Sigmoid colon (tissue), 7 donors: ENCODE data around the gene NXN. TPM values are rescaled to one million over a fixed set of nuclear protein-coding genes. Genes with fewer than 3 reads are reported as not detected.
A peak's percentile ranks its signal among the peaks of the same experiment; 100 is the strongest.

Experiments
- DNase-seq: peaks from one replicate; pipeline ENCODE4 v3.0.0-alpha.2; 2019
- H3K27ac ChIP-seq, 4 donors: fragments of 200-600 bp; sonication (generic); one replicate each; pipeline ENCODE4 v1.5.1; 2016 to 2019; ENCODE audit warnings: mild to moderate bottlenecking in 1 of 4
- H3K27me3 ChIP-seq, 3 donors: fragments of 200-600 bp; sonication (generic); one replicate each; pipeline ENCODE4 v1.5.1; 2019; ENCODE audit warnings: mild to moderate bottlenecking in 1 of 3
- H3K36me3 ChIP-seq, 4 donors: fragments of 200-600 bp; sonication (generic); one replicate each; pipeline ENCODE4 v1.5.1; 2016 to 2019
- H3K4me1 ChIP-seq, 4 donors: fragments of 200-600 bp; sonication (generic); one replicate each; pipeline ENCODE4 v1.5.1; 2017 to 2019
- H3K4me3 ChIP-seq, 4 donors: fragments of 200-600 bp; sonication (generic); one replicate each; pipeline ENCODE4 v1.5.1; 2017 to 2019; ENCODE audit warnings: mild to moderate bottlenecking in 2 of 4, moderate library complexity in 1 of 4
- H3K9me3 ChIP-seq, 4 donors: fragments of 200-600 bp in 3 of 4; sonication (generic) in 3 of 4; one replicate each; pipeline versions ENCODE4 v1.5.1 to v1.6.1; 2013 to 2019
- EP300 ChIP-seq, 4 donors: sonication (generic); formaldehyde crosslinking; IDR thresholded peaks; one replicate each; pipeline ENCODE4 v1.6.1; 2017; ENCODE audit warnings: antibody characterized with exemption in 4 of 4
- POLR2A ChIP-seq, 2 donors: fragments of 450-650 bp; IDR thresholded peaks; one replicate each; pipeline ENCODE4 v1.6.1; 2016; ENCODE audit warnings: antibody characterized with exemption in 2 of 2, mild to moderate bottlenecking in 2 of 2, moderate library complexity in 2 of 2
- POLR2AphosphoS5 ChIP-seq, 4 donors: sonication (generic); formaldehyde crosslinking; IDR thresholded peaks; one replicate each; pipeline ENCODE4 v1.6.1; 2017; ENCODE audit warnings: antibody characterized with exemption in 4 of 4
- WGBS, 2 donors: extraction: QIAGEN DNeasy Blood & Tissue Kit; methylation state at CpG; one replicate each; pipeline ENCODE4 v1.1.7; 2013; 5-methylcytosine and 5-hydroxymethylcytosine counted together
- intact Hi-C: fragments of 100-400 bp; cut with DNase I; formaldehyde crosslinking; loops from one replicate; pipeline ENCODE4 v1.15.1; 2023
- polyA plus RNA-seq, 3 donors: library from polyadenylated mRNA; stranded (reverse); fragments of 200-250 nt; gene quantifications; one replicate each; pipeline ENCODE4 v1.2.3, GENCODE V29; 2013
- total RNA-seq, 4 donors: library from RNA; depleted of rRNA; stranded (reverse); fragments of >200 nt; gene quantifications; one replicate each; pipeline ENCODE4 v1.1.0, GENCODE V29; 2016
- TF ChIP-seq, protein P1 (sequence below), 4 experiments: fragments of 450-650 bp in 3 of 4; fragments of 200-600 bp in 1 of 4; IDR thresholded peaks; one replicate each; pipeline ENCODE4 v1.5.1; 2016 to 2019; ENCODE audit warnings: antibody characterized with exemption in 4 of 4, mild to moderate bottlenecking in 3 of 4, moderate library complexity in 2 of 4
- donor health status: healthy with polysubstance abuse.
- donor health status: Bipolar disorder and iron deficiency.
- donor health status: healthy.

The NXN gene
- total and polyA plus RNA-seq, 7 donors = 1.4 to 75.9 (median 50.4) TPM

- no peak for DNase-seq
- Histone ChIP-seq H3K9me3 (no peaks in the 10 kb centered on the region), H3K27me3 (no peaks in the 10 kb centered on the region), H3K27ac (peak overlapping the region; percentile 18 to 81 (median 74)), H3K36me3 (peaks cover 0 to 6% (median 0%) of the 10 kb centered on the region in 4 donors), H3K4me1 (peaks cover 0 to 86% (median 75%) of the 10 kb centered on the region in 4 donors), H3K4me3 (no peak overlapping the region)
- no peak for TF ChIP-seq POLR2AphosphoS5 (IDR thresholded peaks at IDR 0.05)
- no peak for TF ChIP-seq POLR2A (IDR thresholded peaks at IDR 0.05)
- TF ChIP-seq EP300 (IDR thresholded peaks at IDR 0.05) = no peak
- TF ChIP-seq, protein P1, sequence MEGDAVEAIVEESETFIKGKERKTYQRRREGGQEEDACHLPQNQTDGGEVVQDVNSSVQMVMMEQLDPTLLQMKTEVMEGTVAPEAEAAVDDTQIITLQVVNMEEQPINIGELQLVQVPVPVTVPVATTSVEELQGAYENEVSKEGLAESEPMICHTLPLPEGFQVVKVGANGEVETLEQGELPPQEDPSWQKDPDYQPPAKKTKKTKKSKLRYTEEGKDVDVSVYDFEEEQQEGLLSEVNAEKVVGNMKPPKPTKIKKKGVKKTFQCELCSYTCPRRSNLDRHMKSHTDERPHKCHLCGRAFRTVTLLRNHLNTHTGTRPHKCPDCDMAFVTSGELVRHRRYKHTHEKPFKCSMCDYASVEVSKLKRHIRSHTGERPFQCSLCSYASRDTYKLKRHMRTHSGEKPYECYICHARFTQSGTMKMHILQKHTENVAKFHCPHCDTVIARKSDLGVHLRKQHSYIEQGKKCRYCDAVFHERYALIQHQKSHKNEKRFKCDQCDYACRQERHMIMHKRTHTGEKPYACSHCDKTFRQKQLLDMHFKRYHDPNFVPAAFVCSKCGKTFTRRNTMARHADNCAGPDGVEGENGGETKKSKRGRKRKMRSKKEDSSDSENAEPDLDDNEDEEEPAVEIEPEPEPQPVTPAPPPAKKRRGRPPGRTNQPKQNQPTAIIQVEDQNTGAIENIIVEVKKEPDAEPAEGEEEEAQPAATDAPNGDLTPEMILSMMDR (IDR thresholded peaks at IDR 0.05) = no peak
- intact Hi-C loops = no loop called here
- 75% methylated on average over 9 of the region's 9 CpGs for WGBS, 2 donors
These were observed 118.2 kb downstream of the NXN start for GRCh38 chr17:861364-861763.

- Histone ChIP-seq H3K4me3 (no peak overlapping the region), H3K36me3 (peaks cover 0 to 6% (median 0%) of the 10 kb centered on the region in 4 donors), H3K27ac (peak overlapping the region; percentile 18 to 81 (median 74)), H3K9me3 (no peaks in the 10 kb centered on the region), H3K4me1 (peaks cover 0 to 83% (median 72%) of the 10 kb centered on the region in 4 donors), H3K27me3 (no peaks in the 10 kb centered on the region)
- whole genome bisulfite sequencing, 2 donors = 67 to 83% methylated on average over 5 of the region's 5 CpGs
- no peak for DNase-seq
- intact Hi-C loops = no loop called here
- TF ChIP-seq, protein P1 (IDR thresholded peaks at IDR 0.05) = no peak
- TF ChIP-seq POLR2A (IDR thresholded peaks at IDR 0.05) (no peak), EP300 (IDR thresholded peaks at IDR 0.05) (no peak), POLR2AphosphoS5 (IDR thresholded peaks at IDR 0.05) (no peak)
These were observed 118.8 kb downstream of the NXN start for GRCh38 chr17:860805-861204.

DNA sequence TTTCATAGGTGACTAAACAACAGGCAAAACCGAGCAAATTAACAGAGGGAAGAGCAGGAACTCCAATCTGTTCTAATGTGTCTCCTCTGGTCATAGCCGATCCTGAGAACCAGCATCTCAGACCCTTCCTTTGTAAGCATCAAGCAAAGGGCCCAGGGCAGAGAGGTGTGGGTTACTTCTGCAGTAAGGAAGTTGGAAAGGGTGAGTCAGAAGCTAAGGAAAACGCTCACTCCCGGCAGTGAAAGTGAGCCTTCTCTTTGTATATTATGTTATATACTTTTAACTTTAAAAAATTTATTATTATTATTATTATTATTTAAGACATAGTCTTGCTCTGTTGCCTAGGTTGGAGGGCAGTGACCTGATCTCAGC, 119.8 kb downstream of the NXN start:
- Histone ChIP-seq H3K36me3 (peaks cover 0 to 6% (median 0%) of the 10 kb centered on the region in 4 donors), H3K27ac (peak overlapping the region; percentile 61 to 87 (median 80)), H3K4me3 (no peak overlapping the region), H3K9me3 (no peaks in the 10 kb centered on the region), H3K4me1 (peaks cover 0 to 81% (median 69%) of the 10 kb centered on the region in 4 donors), H3K27me3 (no peaks in the 10 kb centered on the region)
- intact Hi-C loops = no loop called here
- WGBS, 2 donors = 62 to 70% methylated on average over 4 of the region's 4 CpGs
- DNase-seq = no peak
- TF ChIP-seq POLR2A (IDR thresholded peaks at IDR 0.05) (no peak), EP300 (IDR thresholded peaks at IDR 0.05) (no peak), POLR2AphosphoS5 (IDR thresholded peaks at IDR 0.05) (no peak)
- TF ChIP-seq, protein P1 (IDR thresholded peaks at IDR 0.05) = no peak

GRCh38 chr17:859061-859823, 120.3 kb downstream of the NXN start:
- intact Hi-C loops = no loop called here
- WGBS, 2 donors = 63 to 72% methylated on average over 20 of the region's 20 CpGs
- Histone ChIP-seq H3K36me3 (peaks cover 0 to 6% (median 0%) of the 10 kb centered on the region in 4 donors), H3K27me3 (no peaks in the 10 kb centered on the region), H3K4me3 (no peak overlapping the region), H3K9me3 (no peaks in the 10 kb centered on the region), H3K27ac (peak overlapping the region; percentile 61 to 87 (median 80)), H3K4me1 (peaks cover 0 to 76% (median 64%) of the 10 kb centered on the region in 4 donors)
- TF ChIP-seq POLR2A (IDR thresholded peaks at IDR 0.05) (no peak), EP300 (IDR thresholded peaks at IDR 0.05) (peak in 2 of 4 donors; percentile 10 to 16), POLR2AphosphoS5 (IDR thresholded peaks at IDR 0.05) (peak in 2 of 4 donors; percentile 31 to 32)
- TF ChIP-seq, protein P1 (IDR thresholded peaks at IDR 0.05) = no peak
- DNase-seq = peak; percentile 83
